K562 (cell line): ENCODE results near the gene TSSK6.

Experiments used
- E2F4 ChIP-seq: sonication (generic); formaldehyde crosslinking; IDR thresholded peaks from 2 replicates; pipeline ENCODE4 v1.8.0; 2022; ENCODE audit warnings: mild to moderate bottlenecking, low read depth, missing genetic modification reagents
- FOXP4 ChIP-seq: sonication (generic); formaldehyde crosslinking; IDR thresholded peaks from 2 replicates; pipeline ENCODE4 v1.8.0; 2022; ENCODE audit warnings: mild to moderate bottlenecking, missing genetic modification reagents, borderline replicate concordance
- JUND ChIP-seq, 2 experiments: IDR thresholded peaks; 2 replicates in 1 of 2; 3 replicates in 1 of 2; pipeline ENCODE4 v1.6.1; 2011; ENCODE audit warnings: borderline replicate concordance in 2 of 2, low read depth in 2 of 2, low read length in 2 of 2, improper control_type of control experiment in 1 of 2, missing biosample characterization in 1 of 2, missing genetic modification characterization in 1 of 2, missing genetic modification reagents in 1 of 2
- MEIS2 ChIP-seq: fragments of 450-650 bp; IDR thresholded peaks from 2 replicates; pipeline ENCODE4 v1.6.1; 2014; ENCODE audit warnings: mild to moderate bottlenecking; ENCODE audit not compliant: partially characterized antibody
- POLR2AphosphoS2 ChIP-seq: IDR thresholded peaks from 2 replicates; pipeline ENCODE4 v1.6.1; 2012; ENCODE audit warnings: low read length, improper control_type of control experiment
- STAT5B ChIP-seq: fragments of 250-450 bp; sonication (Bioruptor Pico); IDR thresholded peaks from 2 replicates; pipeline ENCODE4 v1.8.0; 2021; ENCODE audit warnings: mild to moderate bottlenecking, inconsistent platforms
- TF ChIP-seq, protein P1 (sequence below), 3 experiments: IDR thresholded peaks in 2 of 3; conservative IDR thresholded peaks in 1 of 3; 2 replicates each; pipeline ENCODE4 v1.5.1; 2011 to 2012; ENCODE audit warnings: low read length in 3 of 3, mild to moderate bottlenecking in 3 of 3, control low read depth in 2 of 3, improper control_type of control experiment in 1 of 3, inconsistent platforms in 1 of 3, low read depth in 1 of 3, mixed read lengths in 1 of 3, moderate library complexity in 1 of 3; ENCODE audit not compliant: insufficient read depth in 2 of 3

DNA sequence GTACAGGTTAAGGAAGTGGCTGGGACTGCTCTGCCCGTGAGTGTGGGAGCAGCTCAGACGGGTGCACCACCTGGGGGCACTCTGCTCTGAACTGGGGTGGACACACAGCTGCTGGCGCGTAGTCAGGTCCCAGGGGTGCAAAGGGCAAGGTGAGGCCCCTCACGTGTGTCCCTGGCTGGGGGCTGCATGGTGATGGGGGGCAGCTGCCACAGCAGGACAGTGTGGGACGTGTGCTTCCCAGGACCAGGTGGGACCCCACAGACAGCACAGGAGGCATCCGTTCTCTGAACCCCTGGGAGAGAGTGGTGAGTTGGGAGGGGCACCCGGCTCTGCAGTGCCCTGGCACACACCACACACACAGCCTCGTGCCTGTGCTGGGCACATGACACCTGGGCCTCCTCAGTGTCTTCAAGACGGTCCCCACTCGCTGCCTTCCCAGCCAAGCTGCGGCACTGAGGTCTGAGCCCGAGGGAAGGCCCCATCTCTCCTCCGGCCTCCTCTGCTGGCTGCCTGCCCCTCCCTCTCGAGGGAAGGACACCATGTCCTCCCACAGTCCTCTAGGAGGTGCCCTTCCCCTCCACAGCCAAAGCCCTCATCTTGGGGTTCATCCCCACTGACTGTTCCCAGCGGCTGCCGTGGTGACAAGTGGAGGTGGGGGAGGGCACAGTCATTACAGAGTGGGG, 47.5 kb upstream of the TSSK6 start:
- no peak for TF ChIP-seq JUND (IDR thresholded peaks at IDR 0.05; ENCODE audit: borderline replicate concordance, low read depth, low read length)
- no peak for TF ChIP-seq JUND (tag; IDR thresholded peaks at IDR 0.05; ENCODE audit: borderline replicate concordance, low read depth, low read length)
- TF ChIP-seq, protein P1, sequence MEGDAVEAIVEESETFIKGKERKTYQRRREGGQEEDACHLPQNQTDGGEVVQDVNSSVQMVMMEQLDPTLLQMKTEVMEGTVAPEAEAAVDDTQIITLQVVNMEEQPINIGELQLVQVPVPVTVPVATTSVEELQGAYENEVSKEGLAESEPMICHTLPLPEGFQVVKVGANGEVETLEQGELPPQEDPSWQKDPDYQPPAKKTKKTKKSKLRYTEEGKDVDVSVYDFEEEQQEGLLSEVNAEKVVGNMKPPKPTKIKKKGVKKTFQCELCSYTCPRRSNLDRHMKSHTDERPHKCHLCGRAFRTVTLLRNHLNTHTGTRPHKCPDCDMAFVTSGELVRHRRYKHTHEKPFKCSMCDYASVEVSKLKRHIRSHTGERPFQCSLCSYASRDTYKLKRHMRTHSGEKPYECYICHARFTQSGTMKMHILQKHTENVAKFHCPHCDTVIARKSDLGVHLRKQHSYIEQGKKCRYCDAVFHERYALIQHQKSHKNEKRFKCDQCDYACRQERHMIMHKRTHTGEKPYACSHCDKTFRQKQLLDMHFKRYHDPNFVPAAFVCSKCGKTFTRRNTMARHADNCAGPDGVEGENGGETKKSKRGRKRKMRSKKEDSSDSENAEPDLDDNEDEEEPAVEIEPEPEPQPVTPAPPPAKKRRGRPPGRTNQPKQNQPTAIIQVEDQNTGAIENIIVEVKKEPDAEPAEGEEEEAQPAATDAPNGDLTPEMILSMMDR (IDR thresholded peaks at IDR 0.05 in 2 of 3, conservative IDR thresholded peaks at IDR 0.05 in 1 of 3; ENCODE audit: insufficient read depth in 2 of 3, low read depth in 1 of 3, low read length in 3 of 3), result peak; percentile 56 to 68 (median 57)
- TF ChIP-seq FOXP4 (CRISPR knock-in tag), result no peak
- TF ChIP-seq STAT5B (CRISPR knock-in tag), result no peak
- no peak for TF ChIP-seq MEIS2
- TF ChIP-seq E2F4 (CRISPR knock-in tag), result no peak
- no peak for TF ChIP-seq POLR2AphosphoS2
